Caco-2 (cell line): Measurements from ENCODE around the gene RSPO4. TPM values are rescaled to one million over a fixed set of nuclear protein-coding genes. Genes with fewer than 3 reads are reported as not detected.

Experiments used
- BruUV-seq: library from RNA; stranded (reverse); fragments of 400-500 nt; replicated peaks from 2 replicates; lab custom pipeline; 2021; lab: Mats Ljungman, UMichigan
- CTCF ChIA-PET: fragments of 300-600 bp; sonication (Branson Sonifier 250); formaldehyde crosslinking; loops from one replicate; lab custom pipeline; 2022; ENCODE audit warnings: antibody characterized with exemption; lab: Charles Lee
- POLR2A ChIA-PET: fragments of 300-600 bp; sonication (Branson Sonifier 250); formaldehyde crosslinking; loops from one replicate; lab custom pipeline; 2022; ENCODE audit warnings: antibody characterized with exemption; lab: Charles Lee
- DNase-seq, 2 experiments: peaks; one replicate each; pipeline versions ENCODE4 v3.0.0 to v3.0.0-alpha.2; 2020 to 2022
- H3K27me3 ChIP-seq: replicated peaks from 2 replicates; pipeline ENCODE4 v1.6.0; 2011; ENCODE audit warnings: low read length; ENCODE audit not compliant: control insufficient read depth, insufficient read depth
- H3K36me3 ChIP-seq: 2 replicates; pipeline ENCODE4 v1.5.1; 2011; ENCODE audit warnings: low read length; ENCODE audit not compliant: control insufficient read depth, insufficient read depth
- H3K4me1 ChIP-seq: fragments of 250-450 bp; sonication (Bioruptor Pico); 2 replicates; pipeline ENCODE4 v1.5.1; 2020; ENCODE audit warnings: mild to moderate bottlenecking
- H3K4me3 ChIP-seq: 2 replicates; pipeline ENCODE4 v1.5.1; 2011; ENCODE audit warnings: low read depth, mild to moderate bottlenecking, control low read depth, low read length
- H3K9me3 ChIP-seq: fragments of 250-450 bp; sonication (Bioruptor Pico); 2 replicates; pipeline ENCODE4 v1.5.1; 2020; ENCODE audit warnings: mild to moderate bottlenecking, moderate library complexity
- H3K27ac Mint-ChIP-seq: one replicate; pipeline ENCODE4 v1.8.0; 2022; ENCODE audit warnings: mixed read lengths; ENCODE audit not compliant: unreplicated experiment
- H3K27me3 Mint-ChIP-seq: one replicate; pipeline ENCODE4 v1.8.0; 2022; ENCODE audit warnings: mixed read lengths; ENCODE audit not compliant: insufficient read depth, unreplicated experiment
- H3K36me3 Mint-ChIP-seq: one replicate; pipeline ENCODE4 v1.8.0; 2022; ENCODE audit warnings: mild to moderate bottlenecking, mixed read lengths; ENCODE audit not compliant: insufficient read depth, unreplicated experiment
- H3K4me1 Mint-ChIP-seq: one replicate; pipeline ENCODE4 v1.8.0; 2022; ENCODE audit warnings: low read depth, mixed read lengths; ENCODE audit not compliant: unreplicated experiment
- H3K4me3 Mint-ChIP-seq: one replicate; pipeline ENCODE4 v1.8.0; 2022; ENCODE audit warnings: mild to moderate bottlenecking, moderate library complexity, mixed read lengths; ENCODE audit not compliant: unreplicated experiment
- H3K9me3 Mint-ChIP-seq: one replicate; pipeline ENCODE4 v1.8.0; 2022; ENCODE audit warnings: mixed read lengths; ENCODE audit not compliant: unreplicated experiment
- intact Hi-C: fragments of 100-400 bp; cut with micrococcal nuclease; formaldehyde crosslinking; loops from one replicate; pipeline ENCODE4 v1.10.0; 2022; ENCODE audit not compliant: unreplicated experiment
- total RNA-seq: library from RNA; stranded (reverse); gene quantifications from 2 replicates; pipeline ENCODE4 v1.2.3, GENCODE V29; 2022
- TF ChIP-seq, protein P1 (sequence below), 2 experiments: fragments of 200-600 bp in 1 of 2; IDR thresholded peaks; 1 replicate in 1 of 2; 2 replicates in 1 of 2; pipeline versions ENCODE4 v1.5.1 to v1.8.0; 2011 to 2022; ENCODE audit warnings: antibody characterized with exemption in 1 of 2, control low read depth in 1 of 2, inconsistent platforms in 1 of 2, low read depth in 1 of 2, low read length in 1 of 2, mild to moderate bottlenecking in 1 of 2, moderate library complexity in 1 of 2; ENCODE audit not compliant: insufficient read depth in 1 of 2, severe bottlenecking in 1 of 2, unreplicated experiment in 1 of 2

Gene RSPO4
- total RNA-seq, 1 experiment from 2014 or later, result 0.41 TPM

DNA sequence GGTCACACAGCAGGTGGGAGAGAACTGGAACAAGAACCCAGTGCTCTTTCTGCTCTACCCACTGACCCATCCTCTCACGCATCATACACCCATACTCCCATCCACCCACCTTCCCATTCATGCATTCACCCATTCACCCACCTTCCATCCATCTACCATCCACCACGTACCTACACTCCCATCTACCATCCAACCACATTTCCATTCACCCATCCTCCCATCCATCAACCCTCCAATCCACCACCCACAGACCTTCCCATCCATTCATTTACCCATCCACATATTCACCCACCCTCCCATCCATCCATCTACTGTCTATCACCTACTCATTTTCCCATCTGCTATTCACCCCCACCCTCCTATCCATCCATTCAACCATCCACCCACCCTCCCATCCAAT is 17.2 kb upstream of the RSPO4 start:
- TF ChIP-seq, protein P1, sequence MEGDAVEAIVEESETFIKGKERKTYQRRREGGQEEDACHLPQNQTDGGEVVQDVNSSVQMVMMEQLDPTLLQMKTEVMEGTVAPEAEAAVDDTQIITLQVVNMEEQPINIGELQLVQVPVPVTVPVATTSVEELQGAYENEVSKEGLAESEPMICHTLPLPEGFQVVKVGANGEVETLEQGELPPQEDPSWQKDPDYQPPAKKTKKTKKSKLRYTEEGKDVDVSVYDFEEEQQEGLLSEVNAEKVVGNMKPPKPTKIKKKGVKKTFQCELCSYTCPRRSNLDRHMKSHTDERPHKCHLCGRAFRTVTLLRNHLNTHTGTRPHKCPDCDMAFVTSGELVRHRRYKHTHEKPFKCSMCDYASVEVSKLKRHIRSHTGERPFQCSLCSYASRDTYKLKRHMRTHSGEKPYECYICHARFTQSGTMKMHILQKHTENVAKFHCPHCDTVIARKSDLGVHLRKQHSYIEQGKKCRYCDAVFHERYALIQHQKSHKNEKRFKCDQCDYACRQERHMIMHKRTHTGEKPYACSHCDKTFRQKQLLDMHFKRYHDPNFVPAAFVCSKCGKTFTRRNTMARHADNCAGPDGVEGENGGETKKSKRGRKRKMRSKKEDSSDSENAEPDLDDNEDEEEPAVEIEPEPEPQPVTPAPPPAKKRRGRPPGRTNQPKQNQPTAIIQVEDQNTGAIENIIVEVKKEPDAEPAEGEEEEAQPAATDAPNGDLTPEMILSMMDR (IDR thresholded peaks at IDR 0.05; ENCODE audit: insufficient read depth in 1 of 2, low read depth in 1 of 2, low read length in 1 of 2, severe bottlenecking in 1 of 2, unreplicated experiment in 1 of 2), result no peak
- no peak for DNase-seq
- Mint-ChIP-seq H3K27ac (no peak overlapping the region), H3K27me3 (peaks cover 12% of the 10 kb centered on the region), H3K9me3 (no peaks in the 10 kb centered on the region), H3K36me3 (no peaks in the 10 kb centered on the region), H3K4me3 (no peak overlapping the region), H3K4me1 (no peaks in the 10 kb centered on the region)
- Histone ChIP-seq H3K9me3 (no peaks in the 10 kb centered on the region), H3K36me3 (no peaks in the 10 kb centered on the region), H3K27me3 (no peaks in the 10 kb centered on the region), H3K4me3 (no peak overlapping the region), H3K4me1 (no peaks in the 10 kb centered on the region)
- POLR2A ChIA-PET, result no interaction called here
- CTCF ChIA-PET, result no interaction called here
- BruUV-seq, result no TSS peak
- intact Hi-C loops, result no loop called here

DNA sequence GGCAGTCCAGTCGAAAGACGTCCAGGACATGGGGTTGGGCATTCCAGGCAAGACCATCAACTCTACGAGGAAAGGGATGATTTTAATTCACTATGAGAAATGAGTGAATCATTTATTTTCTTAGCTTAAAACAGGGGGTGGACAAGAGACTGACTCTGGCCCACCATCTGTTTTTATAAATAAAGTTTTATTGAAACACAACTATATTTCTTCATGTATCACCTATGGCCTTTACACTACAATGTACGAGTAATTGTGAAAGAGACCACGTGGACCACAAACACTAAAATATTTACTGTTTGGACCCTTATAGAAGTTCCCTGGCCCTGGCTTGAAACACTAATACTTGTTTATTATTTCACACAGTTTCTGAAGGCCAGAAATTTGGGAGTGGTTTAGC is 15.6 kb upstream of the RSPO4 start:
- H3K9me3 Mint-ChIP-seq, result no peaks in the 10 kb centered on the region
- Histone ChIP-seq H3K36me3 (no peaks in the 10 kb centered on the region), H3K4me1 (no peaks in the 10 kb centered on the region), H3K9me3 (no peaks in the 10 kb centered on the region), H3K27me3 (no peaks in the 10 kb centered on the region), H3K4me3 (no peak overlapping the region)
- H3K4me1 Mint-ChIP-seq, result no peaks in the 10 kb centered on the region
- no peak for DNase-seq
- ChIA-PET CTCF (no interaction called here), POLR2A (no interaction called here)
- no peak overlapping the region for H3K27ac Mint-ChIP-seq
- intact Hi-C loops, result no loop called here
- no peaks in the 10 kb centered on the region for H3K36me3 Mint-ChIP-seq
- no peak overlapping the region for H3K4me3 Mint-ChIP-seq
- TF ChIP-seq, protein P1 (IDR thresholded peaks at IDR 0.05; ENCODE audit: insufficient read depth in 1 of 2, low read depth in 1 of 2, low read length in 1 of 2, severe bottlenecking in 1 of 2, unreplicated experiment in 1 of 2), result no peak
- no TSS peak for BruUV-seq
- peaks cover 14% of the 10 kb centered on the region for H3K27me3 Mint-ChIP-seq

DNA sequence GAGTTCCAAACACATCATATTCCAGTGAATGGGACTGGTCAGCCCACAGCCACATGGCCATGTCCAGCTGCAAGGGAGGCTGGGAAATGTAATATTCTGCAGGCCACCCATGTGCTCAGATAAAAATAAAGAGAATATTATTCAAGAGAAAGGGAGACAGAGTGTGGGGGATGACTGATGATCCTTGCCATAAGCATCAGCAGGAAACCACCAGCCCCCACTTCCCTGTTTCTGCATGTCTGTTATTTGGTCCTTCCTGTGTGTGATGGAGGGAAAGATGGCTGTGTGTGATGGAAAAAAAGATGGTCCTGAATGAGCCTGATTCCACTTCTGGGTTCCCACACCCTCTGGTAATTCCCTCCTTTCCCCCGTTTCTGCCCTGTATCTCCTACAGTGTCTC is 13.1 kb upstream of the RSPO4 start:
- BruUV-seq, result no TSS peak
- peaks cover 14% of the 10 kb centered on the region for H3K27me3 Mint-ChIP-seq
- intact Hi-C loops, result no loop called here
- Histone ChIP-seq H3K4me1 (no peaks in the 10 kb centered on the region), H3K4me3 (no peak overlapping the region), H3K9me3 (no peaks in the 10 kb centered on the region), H3K27me3 (no peaks in the 10 kb centered on the region), H3K36me3 (no peaks in the 10 kb centered on the region)
- DNase-seq, result peak in 1 of 2 experiments; percentile 7
- TF ChIP-seq, protein P1 (IDR thresholded peaks at IDR 0.05; ENCODE audit: insufficient read depth in 1 of 2, low read depth in 1 of 2, low read length in 1 of 2, severe bottlenecking in 1 of 2, unreplicated experiment in 1 of 2), result no peak
- H3K36me3 Mint-ChIP-seq, result no peaks in the 10 kb centered on the region
- H3K27ac Mint-ChIP-seq, result no peak overlapping the region
- CTCF ChIA-PET, result no interaction called here
- H3K9me3 Mint-ChIP-seq, result no peaks in the 10 kb centered on the region
- H3K4me3 Mint-ChIP-seq, result no peak overlapping the region
- no peaks in the 10 kb centered on the region for H3K4me1 Mint-ChIP-seq
- POLR2A ChIA-PET, result no interaction called here
